ENCODE results near the gene SSUH2. TPM values are rescaled to one million over a fixed set of nuclear protein-coding genes. Genes with fewer than 3 reads are reported as not detected.

Gene SSUH2
- total RNA-seq, 4 donors from 2014 or later, result 0.50 to 1.9 TPM; not detected in 2

GRCh38 chr3:8607234-8608040 is 37.2 kb downstream of the SSUH2 start:
- ATAC-seq (ENCODE audit: low FRiP score), result peak; percentile 26
- TF ChIP-seq CTCF (IDR thresholded peaks at IDR 0.05), result peak in 1 of 3 donors; percentile 22
- no peak for DNase-seq (ENCODE audit: low spot score)

GRCh38 chr3:8606701-8607231 is 37.8 kb downstream of the SSUH2 start:
- ATAC-seq (ENCODE audit: low FRiP score), result no peak

GRCh38 chr3:8604988-8605387 is 39.6 kb downstream of the SSUH2 start:
- no peak for TF ChIP-seq CTCF (IDR thresholded peaks at IDR 0.05)
- DNase-seq (ENCODE audit: low spot score) (no peak), ATAC-seq (ENCODE audit: low FRiP score) (no peak)

More at GRCh38 chr3:8606701-8607231, 37.8 kb downstream of the SSUH2 start:
- no peak for DNase-seq (ENCODE audit: low spot score)
- TF ChIP-seq CTCF (IDR thresholded peaks at IDR 0.05), result no peak

- TF ChIP-seq CTCF (IDR thresholded peaks at IDR 0.05), result no peak
- no peak for ATAC-seq (ENCODE audit: low FRiP score)
- DNase-seq (ENCODE audit: low spot score), result no peak
Observed at GRCh38 chr3:8604006-8604405, 40.6 kb downstream of the SSUH2 start.

- DNase-seq (ENCODE audit: low spot score), result no peak
- TF ChIP-seq CTCF (IDR thresholded peaks at IDR 0.05), result no peak
- peak; percentile 23 for ATAC-seq (ENCODE audit: low FRiP score)
Observed at GRCh38 chr3:8603115-8603710, 41.4 kb downstream of the SSUH2 start.

GRCh38 chr3:8600457-8600856 is 44.1 kb downstream of the SSUH2 start:
- TF ChIP-seq CTCF (IDR thresholded peaks at IDR 0.05), result no peak
- no peak for ATAC-seq (ENCODE audit: low FRiP score)
- DNase-seq (ENCODE audit: low spot score), result no peak
